Kidney (tissue), 14 donors: ENCODE data around the gene ZDHHC21. TPM values are rescaled to one million over a fixed set of nuclear protein-coding genes. Genes with fewer than 3 reads are reported as not detected.

Source experiments
- DNase-seq, 5 donors: peaks; one replicate each; pipeline ENCODE4 v3.0.0-alpha.2; 2013 to 2020
- FAIRE-seq: peaks from 2 replicates; lab custom pipeline; 2012; peaks lifted over from hg19 to GRCh38; lab: Jason Lieb, UNC
- H3K27ac ChIP-seq, 2 donors: one replicate each; pipeline ENCODE4 v1.7.0; 2013; ENCODE audit warnings: low read depth in 2 of 2, low read length in 2 of 2, inconsistent platforms in 1 of 2
- H3K27me3 ChIP-seq: one replicate; pipeline ENCODE4 v1.7.1; 2013; ENCODE audit warnings: low read length, inconsistent platforms; ENCODE audit not compliant: control insufficient read depth, insufficient read depth
- H3K36me3 ChIP-seq, 3 donors: one replicate each; pipeline versions ENCODE4 v1.7.0 to v1.7.1; 2013; ENCODE audit warnings: low read length in 3 of 3, control low read depth in 1 of 3, inconsistent platforms in 1 of 3; ENCODE audit not compliant: insufficient read depth in 3 of 3, control insufficient read depth in 2 of 3
- H3K4me1 ChIP-seq, 3 donors: one replicate each; pipeline versions ENCODE4 v1.7.0 to v1.7.1; 2013; ENCODE audit warnings: low read length in 3 of 3, inconsistent platforms in 1 of 3, low read depth in 1 of 3; ENCODE audit not compliant: control insufficient read depth in 2 of 3, insufficient read depth in 2 of 3
- H3K4me3 ChIP-seq, 3 donors: one replicate each; pipeline versions ENCODE4 v1.7.0 to v1.8.1; 2013; ENCODE audit warnings: low read length in 3 of 3, control low read depth in 1 of 3, inconsistent platforms in 1 of 3
- H3K9ac ChIP-seq, 3 donors: one replicate each; pipeline versions ENCODE4 v1.7.0 to v1.7.1; 2013; ENCODE audit warnings: low read length in 3 of 3, control low read depth in 1 of 3, inconsistent platforms in 1 of 3
- H3K9me3 ChIP-seq, 3 donors: one replicate each; pipeline versions ENCODE4 v1.7.0 to v1.7.1; 2013; ENCODE audit warnings: low read length in 3 of 3, control low read depth in 1 of 3, inconsistent platforms in 1 of 3; ENCODE audit not compliant: control insufficient read depth in 2 of 3, insufficient read depth in 1 of 3
- intact Hi-C: fragments of 100-400 bp; cut with DNase I; formaldehyde crosslinking; loops from one replicate; pipeline ENCODE4 v1.11.1; 2022
- polyA plus RNA-seq: library from polyadenylated mRNA; stranded (reverse); fragments of 350-450 nt; fragmentation: Illumina TruSeq; extraction: RNeasy Lipid Tissue Mini Kit (QIAGEN cat#74804); gene quantifications from one replicate; pipeline ENCODE4 v1.2.3, GENCODE V29; 2014; ENCODE audit warnings: low read depth, low replicate concordance; ENCODE audit not compliant: insufficient read depth
- total RNA-seq: library from RNA; stranded (reverse); fragmentation: NEBNext Ultra II Directional; extraction: Animal tissue kit (Norgen Biotek cat#: 25700); gene quantifications from one replicate; pipeline ENCODE4 v1.2.1, GENCODE V29; 2021
- TF ChIP-seq, protein P1 (sequence below): IDR thresholded peaks from 3 replicates; pipeline ENCODE4 v1.5.1; 2012; ENCODE audit warnings: mild to moderate bottlenecking, moderate library complexity, borderline replicate concordance; ENCODE audit not compliant: insufficient read depth; ENCODE audit errors: extremely low read depth
- donor health status: control.
- donor health status: control.
- donor health status: control.
- donor health status: control.
- donor health status: control.
- donor health status: DM: yes; HTN: yes; CAD: no.
- donor health status: Normal renal cell carcinoma (clear cell type).

The ZDHHC21 gene
- total and polyA plus RNA-seq, 2 donors from 2014 or later, result 4.0 to 15.2 TPM

DNA sequence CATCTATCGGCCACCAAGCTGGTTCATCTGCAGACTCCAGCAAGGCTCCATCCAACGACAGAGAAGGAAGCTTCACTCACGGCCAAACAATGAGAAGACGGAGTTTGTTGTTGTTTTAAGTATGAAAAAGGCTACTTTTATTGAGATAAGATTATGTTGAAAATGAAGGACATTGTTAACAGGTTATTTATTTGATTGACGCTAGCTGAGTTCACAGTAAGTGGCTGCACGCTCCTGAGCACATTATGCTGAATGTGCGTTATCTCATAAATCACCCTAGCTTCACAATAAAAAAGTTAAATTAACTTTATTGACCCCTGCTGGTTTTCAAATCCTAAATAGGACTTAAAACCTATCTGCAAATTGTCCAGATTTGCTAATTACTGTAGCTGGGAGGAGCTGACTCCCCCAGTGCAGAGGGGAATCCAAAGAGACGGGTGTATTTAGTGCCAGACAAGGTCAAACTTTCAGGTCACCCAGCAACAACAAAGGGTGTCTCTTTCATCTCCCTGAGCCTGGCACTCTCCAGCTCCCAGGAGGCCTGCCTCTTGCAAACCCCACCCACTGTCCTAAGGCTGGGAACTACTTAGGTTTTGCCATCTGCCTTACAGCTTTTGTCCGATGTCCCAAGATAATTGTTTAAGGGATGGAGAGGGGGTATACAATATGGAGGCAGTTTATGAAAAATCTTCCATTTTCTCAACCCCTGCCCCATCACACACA, 129.2 kb downstream of the ZDHHC21 start:
- H3K9ac ChIP-seq, result no peak overlapping the region
- H3K27ac ChIP-seq, result no peak overlapping the region
- no peaks in the 10 kb centered on the region for H3K9me3 ChIP-seq
- DNase-seq (peak in 3 of 5 donors; percentile 33 to 45 (median 41)), FAIRE-seq (no peak)
- no peak overlapping the region for H3K4me3 ChIP-seq
- intact Hi-C loops, result no loop called here
- TF ChIP-seq, protein P1, sequence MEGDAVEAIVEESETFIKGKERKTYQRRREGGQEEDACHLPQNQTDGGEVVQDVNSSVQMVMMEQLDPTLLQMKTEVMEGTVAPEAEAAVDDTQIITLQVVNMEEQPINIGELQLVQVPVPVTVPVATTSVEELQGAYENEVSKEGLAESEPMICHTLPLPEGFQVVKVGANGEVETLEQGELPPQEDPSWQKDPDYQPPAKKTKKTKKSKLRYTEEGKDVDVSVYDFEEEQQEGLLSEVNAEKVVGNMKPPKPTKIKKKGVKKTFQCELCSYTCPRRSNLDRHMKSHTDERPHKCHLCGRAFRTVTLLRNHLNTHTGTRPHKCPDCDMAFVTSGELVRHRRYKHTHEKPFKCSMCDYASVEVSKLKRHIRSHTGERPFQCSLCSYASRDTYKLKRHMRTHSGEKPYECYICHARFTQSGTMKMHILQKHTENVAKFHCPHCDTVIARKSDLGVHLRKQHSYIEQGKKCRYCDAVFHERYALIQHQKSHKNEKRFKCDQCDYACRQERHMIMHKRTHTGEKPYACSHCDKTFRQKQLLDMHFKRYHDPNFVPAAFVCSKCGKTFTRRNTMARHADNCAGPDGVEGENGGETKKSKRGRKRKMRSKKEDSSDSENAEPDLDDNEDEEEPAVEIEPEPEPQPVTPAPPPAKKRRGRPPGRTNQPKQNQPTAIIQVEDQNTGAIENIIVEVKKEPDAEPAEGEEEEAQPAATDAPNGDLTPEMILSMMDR, result no peak
- no peaks in the 10 kb centered on the region for H3K27me3 ChIP-seq
- no peaks in the 10 kb centered on the region for H3K4me1 ChIP-seq
- no peaks in the 10 kb centered on the region for H3K36me3 ChIP-seq

DNA sequence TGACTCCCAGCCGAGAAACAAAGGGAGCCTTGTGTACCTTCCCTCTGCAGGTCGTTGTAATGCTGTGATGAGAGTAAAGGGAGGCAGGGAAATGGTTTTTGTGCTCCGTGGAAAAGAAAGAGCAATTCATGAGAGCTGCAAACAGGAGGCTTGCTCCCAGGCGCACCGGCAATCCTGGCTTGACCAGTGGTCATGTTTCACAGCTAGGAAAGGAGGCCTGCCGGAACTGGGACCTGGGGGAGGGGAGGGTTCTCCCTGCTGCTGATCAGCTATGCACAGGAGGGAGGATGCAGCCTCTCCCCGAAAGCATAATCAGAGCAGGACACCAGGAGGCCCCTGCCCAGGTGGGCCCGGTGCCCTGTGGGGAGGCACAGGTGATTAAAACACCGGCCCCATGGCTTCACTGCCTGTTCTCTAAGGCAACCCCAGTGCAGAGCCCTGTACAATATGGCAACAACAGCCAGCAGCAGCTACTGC, 131.3 kb downstream of the ZDHHC21 start:
- DNase-seq (peak in 4 of 5 donors; percentile 63 to 70 (median 68)), FAIRE-seq (no peak)
- Histone ChIP-seq H3K27ac (no peak overlapping the region), H3K9ac (no peak overlapping the region), H3K4me3 (no peak overlapping the region), H3K4me1 (no peaks in the 10 kb centered on the region), H3K9me3 (no peaks in the 10 kb centered on the region), H3K36me3 (no peaks in the 10 kb centered on the region), H3K27me3 (no peaks in the 10 kb centered on the region)
- TF ChIP-seq, protein P1, result no peak
- intact Hi-C loops, result no loop called here

Other genes with a start within 250 kb of the ZDHHC21 start
- gene CER1, start 29.3 kb upstream of the ZDHHC21 start, total RNA-seq, result not detected
- gene CER1, start 29.3 kb upstream of the ZDHHC21 start, polyA plus RNA-seq, result 0.45 TPM
- 8.3 TPM for gene FREM1, start 217.0 kb upstream of the ZDHHC21 start, total RNA-seq
- 17.0 TPM for gene FREM1, start 217.0 kb upstream of the ZDHHC21 start, polyA plus RNA-seq